ENCODE measurements around the gene SGCA.

SGCA gene

DNA sequence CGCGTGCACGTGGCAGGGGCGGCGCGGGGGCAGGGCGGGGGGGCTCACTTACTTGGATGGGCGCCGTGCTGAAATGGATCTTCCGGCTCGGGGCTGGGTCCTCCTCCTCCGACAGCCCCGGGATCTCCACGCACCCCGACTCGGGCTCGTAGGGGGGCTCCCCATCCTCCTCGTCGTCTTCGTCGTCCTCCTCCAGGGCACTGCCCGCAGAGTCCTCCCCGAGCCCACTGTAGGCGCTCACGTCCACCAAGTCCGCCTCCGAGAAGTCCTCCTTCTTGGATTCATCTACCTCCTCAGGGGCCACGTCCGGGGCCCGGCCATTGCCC lies 16.8 kb upstream of the SGCA start:
- DNase-seq (ENCODE audit: low read depth in 2 of 2) = no peak

DNA sequence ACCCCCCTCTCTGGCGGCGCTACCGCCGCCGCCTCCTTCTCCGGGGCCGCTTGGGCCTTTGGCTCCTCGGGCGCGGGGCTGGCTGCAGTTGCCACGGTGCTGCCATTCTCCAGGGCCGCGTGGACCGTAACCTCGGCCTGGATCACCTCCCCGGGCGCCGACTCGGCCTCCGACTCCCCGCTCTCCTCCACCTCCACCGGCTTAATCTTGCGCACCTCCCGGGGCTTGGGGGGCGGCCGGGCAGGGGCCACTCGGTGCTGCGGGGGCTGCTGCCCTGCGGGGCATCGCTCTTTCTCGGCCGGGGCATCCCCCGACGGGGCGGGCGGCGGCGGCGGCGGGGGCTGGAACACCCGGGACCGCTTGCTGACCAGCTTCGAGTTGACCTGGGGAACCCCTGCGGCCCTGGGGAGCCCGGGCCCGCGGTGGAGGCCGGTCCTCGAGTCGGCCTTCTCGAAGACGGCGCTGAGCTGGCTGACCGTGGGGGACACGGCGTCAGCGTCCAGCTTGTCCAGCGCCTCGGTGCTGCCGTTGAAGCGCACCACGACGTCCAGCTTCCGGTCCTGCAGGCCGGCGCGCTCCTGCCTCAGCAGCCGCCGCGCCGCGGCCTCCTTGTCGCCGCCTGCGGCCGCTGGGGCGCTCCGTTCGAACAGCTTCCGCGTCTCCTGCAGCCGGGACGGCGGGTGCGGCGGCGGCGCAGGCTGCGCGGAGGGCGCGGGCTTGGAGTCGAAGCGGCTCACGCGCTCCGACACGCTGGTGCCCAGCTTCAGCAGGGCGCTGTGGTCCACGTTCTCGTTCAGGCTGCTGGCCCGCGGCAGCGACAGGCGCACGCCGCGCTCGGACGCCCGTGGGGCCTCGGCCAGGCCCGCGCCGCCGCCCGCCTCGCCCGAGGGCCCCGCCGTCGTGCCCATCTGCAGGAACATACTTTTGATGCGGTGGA lies 16.1 kb upstream of the SGCA start:
- peak in 1 of 2 donors; percentile 37 for DNase-seq (ENCODE audit: low read depth in 2 of 2)

DNA sequence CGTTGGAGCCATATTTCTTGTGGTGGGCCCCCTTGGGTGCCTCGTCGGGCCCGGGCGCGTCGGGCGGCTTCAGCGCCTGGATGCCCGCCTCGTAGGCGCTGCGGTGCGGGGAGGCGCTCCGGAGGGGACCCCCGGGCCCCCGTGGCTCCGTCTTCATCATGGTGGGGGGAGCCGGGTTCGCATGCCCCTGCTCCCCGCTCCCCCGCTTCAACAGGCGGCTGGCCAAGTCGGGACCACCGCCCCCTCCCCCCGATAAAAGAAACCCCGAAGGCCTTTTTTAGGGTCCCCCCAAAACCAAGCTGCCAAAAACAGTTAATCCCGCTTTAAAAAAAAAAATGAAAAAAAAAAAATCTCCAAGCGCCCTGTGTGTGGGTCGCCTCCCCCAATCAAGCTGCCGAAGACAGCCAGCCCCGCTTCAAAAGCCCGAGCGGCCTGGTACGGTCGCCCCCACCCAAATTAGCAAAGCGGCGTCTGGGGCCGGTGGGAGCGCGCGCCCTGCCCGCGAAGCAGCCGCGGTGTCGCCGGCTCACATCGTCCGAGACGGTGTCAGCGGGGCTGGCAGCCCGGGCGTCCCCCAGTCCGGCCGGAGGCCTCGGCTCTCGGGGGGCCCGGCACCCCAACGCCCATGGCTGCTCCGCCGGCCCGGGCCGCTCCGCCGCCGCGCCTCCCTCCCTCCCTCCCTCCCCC lies 15.3 kb upstream of the SGCA start, which contains the start of gene PPP1R9B:
Gene PPP1R9B (minus strand): TSS at position 324 of the 687 bp plus-strand sequence. CDS start 164 bp downstream, at position 160.
- DNase-seq (ENCODE audit: low read depth in 2 of 2) = no peak

DNA sequence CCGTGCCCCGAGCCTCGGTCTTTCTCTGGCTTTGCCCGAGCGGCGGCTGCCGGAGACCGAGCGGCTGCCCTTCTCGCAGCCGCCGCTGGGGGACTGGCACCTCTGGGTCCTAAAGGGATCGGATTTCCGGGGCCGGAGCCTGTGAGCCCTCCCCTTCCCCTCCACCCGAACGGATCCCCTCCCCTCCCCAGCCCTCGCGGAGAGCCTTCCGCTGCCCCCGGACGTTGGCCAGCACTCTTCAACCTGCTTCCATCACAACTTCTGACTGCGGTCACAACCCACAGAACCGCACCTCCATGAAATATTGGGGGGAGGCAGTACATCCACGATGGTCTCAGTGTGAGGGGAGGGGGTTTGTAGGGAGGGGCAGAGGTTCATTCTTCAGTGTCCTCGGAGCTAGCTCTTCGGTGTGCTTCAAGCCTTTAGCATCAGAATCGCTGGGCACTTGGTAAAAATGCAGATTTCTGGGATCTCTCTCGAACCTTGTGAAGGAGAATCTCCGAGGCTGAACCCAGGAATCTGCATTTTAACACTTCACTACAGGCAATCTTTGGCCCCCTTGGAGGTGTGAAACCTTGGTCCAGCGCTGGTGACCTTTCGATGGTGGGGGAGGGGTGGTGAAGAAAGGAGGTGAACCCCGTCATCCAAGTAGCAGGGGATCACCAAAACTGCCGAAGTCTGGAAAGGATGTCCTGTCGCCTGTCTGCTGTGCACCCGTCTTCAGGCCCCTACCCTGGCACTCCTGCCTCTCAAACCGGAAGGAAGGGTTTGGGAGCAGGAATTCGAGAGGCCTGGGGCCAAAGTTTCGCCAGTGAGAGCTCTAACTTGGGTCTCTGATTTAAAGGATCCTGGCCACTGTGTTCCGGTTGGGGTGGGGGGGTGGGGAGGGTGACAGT lies 14.5 kb upstream of the SGCA start:
- DNase-seq (ENCODE audit: low read depth in 2 of 2) = peak; percentile 69 to 76

DNA sequence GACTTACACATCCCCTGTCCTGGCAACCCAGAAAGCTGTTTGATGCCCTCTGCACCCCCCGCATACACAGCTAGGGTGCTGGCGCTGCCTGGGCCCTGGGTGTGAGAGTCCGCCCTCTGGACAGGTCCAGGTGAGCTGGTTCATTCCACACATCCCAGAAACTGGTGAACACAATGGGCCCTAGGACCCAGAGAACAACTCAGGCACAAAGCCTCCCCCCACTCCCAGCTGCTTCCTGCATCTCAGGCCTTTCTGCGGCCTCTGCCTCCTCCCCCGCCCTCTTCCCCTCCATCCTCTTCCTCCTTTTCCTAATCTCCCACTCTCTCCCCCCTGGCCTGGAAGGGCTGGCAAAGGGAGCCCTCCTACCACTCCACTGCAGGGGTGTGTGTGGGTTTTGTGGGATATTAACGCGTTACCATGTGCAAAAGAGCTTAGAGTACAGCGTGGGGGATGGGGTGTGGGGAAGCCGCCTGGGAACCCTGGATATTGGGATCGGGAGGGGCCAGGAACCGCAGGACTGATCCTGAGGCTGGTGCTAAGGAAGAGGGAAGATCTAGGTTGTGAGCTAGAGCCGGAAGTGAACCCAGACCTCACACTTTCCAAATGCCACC lies 13.8 kb upstream of the SGCA start:
- no peak for DNase-seq (ENCODE audit: low read depth in 2 of 2)

DNA sequence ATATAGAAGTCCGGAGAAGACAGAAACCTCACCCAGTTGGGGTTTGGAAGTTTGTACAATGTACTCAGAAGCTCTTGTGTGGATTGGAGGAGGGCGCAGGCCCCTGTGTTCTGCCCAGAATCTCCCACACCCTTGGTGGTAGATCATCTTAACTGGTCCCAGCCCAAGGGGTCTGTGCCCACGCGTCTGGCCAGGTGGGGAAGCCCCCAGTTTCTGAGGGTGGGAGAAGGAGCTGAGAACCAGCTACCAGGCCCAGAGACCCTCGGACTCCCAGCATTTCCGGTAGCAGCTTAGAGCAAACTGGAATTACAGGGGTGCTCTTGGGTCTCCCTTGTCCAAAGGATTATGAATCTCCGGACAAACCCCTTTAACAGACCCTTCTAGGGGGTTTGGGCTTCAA lies 13.1 kb upstream of the SGCA start:
- DNase-seq (ENCODE audit: low read depth in 2 of 2) = no peak

DNA sequence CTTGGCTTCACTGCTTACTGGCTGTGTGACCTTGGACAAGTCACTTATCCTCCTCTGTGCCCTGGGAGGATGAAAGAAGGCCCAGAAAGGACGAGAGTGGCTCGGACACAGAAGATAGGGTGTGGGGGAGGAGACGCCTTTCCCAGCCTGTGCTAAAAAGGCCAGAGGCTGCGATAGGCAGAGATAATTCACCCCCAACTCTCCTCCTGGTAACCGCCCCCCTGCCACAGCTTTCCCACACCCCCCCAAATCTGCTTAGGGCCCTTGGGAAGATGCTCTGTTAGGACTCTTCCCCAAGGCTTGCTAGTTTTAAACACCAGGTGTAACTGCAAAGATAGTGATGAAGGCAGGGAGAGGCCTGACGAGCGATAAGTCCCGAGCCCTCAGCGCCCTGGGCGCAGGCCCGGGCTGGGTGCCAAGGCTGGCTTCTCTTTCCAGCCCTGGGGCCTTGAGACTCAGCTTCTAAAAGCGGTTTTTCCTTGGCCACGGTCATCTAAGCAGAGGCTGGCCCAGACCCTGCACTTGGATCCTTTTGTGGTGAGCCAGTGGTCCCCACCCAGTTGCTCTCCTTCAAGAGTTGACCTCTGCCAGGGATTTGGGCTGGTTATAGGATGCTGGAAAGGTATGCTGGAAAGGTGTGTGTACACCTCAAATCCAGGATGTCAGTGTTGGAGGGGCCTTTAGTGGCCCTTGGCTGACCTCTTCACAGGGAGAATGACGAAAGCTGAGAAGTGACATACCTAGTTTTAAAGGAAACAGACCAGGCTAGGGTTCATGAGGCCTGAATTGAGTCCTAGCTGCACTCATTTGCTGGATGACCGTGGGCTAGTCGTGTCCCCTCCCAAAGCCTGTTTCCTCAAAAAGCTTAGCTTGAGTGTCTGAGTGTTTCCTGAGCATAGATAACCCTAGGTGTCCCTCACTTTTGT lies 11.9 kb upstream of the SGCA start:
- no peak for DNase-seq (ENCODE audit: low read depth in 2 of 2)

DNA sequence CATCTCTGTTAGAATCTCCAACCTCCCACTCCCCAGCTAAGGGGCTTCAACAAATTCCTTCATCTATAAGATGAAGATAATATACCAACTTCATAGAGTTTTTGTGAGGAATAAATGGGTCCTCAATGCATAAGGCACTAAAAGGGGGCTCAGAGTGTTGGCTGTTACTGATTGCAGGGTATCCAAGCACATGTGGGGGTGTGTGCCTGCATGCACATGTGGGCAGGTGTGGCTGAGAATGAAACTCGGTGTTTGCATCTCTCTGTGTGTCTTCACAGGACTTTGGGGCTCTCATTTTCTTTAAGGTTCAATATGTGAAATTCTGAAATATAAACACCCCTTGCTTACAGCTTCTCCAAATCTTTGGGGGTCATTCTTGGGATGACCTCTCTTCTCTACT lies 11.2 kb upstream of the SGCA start:
- DNase-seq (ENCODE audit: low read depth in 2 of 2) = no peak

DNA sequence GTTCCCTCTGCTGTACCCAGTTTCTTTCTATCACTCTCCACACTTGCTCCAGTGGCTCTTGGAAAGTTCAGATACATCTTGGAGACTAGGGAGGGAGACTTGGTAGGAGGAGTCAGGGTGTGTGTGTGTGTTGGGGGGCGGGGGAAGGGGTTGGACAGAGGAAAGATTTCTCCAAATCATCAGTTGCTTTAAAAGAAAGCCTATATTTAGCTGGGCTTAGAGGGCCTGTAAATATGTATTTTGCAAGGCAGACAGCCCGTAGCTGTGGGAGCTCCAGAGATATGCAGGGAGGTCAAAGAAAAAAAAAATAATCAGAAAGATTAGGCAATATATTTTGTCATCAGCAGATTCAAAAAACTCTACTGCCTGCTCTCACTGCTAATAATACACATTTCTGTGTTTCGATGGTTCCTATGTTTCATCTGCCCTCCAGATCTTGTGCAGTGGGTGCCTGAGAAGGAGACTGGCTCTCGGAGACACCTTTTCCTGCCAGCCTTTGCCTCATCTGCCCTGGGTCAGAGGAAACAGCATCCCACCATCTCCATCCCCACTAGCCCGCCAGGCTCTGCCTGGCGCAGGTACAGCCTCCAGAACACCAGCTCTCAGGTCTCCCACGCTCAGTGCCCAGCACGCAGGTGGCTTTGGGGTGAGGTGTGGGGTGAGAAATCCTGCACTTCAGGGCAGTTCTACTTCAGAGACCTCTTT lies 10.5 kb upstream of the SGCA start:
- DNase-seq (ENCODE audit: low read depth in 2 of 2) = no peak

DNA sequence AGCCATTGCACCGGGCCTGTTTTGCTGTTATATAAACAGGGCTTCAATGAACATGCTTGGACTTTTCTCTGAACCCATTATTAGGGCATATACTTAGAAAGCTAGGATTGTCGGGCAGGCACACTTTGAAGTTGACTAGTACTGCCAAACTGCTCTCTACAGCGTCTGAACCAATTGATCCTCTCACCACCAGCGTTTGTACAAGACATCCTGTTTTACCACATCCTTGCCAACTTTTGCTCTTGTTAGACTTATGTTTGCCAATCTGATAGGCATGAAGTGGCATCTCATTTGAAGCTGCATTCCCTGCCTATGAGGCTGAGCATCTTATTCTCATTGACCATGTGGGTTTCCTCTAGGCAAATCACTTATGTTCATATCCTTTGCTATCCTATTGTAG lies 7.9 kb upstream of the SGCA start:
- DNase-seq (ENCODE audit: low read depth in 2 of 2) = no peak

DNA sequence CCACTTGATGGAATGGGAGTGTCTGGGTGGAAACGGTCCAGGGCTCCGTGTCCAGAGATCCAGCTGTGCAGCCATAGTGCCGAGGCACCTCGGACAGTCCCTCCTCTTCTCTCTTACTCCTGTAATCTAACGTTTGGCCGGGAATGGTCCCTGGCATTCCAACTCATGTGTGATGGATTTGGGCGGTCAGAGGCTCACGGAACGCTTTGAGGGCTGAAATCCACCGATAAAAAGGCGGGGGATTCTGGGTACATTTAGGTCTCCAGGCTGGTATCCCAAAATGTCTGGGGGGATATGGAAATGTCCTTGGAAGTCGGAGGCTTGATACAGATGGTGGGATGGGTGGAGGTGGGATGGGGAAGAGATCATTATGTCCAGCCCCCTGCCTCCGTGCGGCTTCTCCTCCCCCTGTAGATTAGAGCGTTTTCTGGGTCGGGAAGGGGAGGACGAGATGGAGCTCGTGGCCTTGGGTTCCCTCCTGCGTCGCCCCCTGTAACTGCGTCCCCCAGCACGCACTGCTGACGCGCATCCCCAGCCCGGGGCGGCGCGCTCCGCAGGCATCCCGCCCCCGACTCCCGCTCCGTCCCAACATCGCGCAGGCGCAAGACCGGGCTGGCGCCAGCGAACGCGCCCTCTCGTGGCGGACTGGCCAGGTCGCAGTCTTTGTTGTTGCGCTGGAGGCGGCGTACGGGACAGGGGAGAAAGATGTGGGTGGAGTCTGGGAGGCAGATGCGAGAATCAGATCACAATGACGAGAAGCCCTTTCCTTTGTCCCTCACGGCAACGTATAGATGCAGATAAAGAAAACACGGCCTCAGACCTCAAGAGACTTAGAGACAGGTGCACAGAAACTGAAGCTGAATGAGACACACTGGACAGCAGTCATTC lies 4.5 kb upstream of the SGCA start:
- DNase-seq (ENCODE audit: low read depth in 2 of 2) = peak; percentile 90 to 91

DNA sequence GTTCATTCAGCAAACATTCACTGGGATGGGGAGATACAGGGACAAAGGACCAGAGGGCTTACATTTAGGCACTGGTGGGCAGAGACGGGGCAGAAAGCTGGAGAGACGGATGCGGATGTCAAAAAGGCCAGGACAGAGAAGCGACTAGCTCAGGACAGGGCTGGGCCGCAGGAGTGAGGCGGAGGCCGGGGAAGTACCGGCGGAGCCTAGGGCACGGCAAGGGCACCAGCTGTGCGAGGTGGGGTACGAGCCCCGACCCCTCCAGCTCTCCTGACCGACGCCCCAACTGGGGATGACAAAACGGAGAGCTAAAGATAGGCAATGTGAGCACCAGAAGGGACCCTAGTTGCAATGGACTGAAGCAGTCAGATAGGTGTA lies 3.9 kb upstream of the SGCA start:
- DNase-seq (ENCODE audit: low read depth in 2 of 2) = no peak

DNA sequence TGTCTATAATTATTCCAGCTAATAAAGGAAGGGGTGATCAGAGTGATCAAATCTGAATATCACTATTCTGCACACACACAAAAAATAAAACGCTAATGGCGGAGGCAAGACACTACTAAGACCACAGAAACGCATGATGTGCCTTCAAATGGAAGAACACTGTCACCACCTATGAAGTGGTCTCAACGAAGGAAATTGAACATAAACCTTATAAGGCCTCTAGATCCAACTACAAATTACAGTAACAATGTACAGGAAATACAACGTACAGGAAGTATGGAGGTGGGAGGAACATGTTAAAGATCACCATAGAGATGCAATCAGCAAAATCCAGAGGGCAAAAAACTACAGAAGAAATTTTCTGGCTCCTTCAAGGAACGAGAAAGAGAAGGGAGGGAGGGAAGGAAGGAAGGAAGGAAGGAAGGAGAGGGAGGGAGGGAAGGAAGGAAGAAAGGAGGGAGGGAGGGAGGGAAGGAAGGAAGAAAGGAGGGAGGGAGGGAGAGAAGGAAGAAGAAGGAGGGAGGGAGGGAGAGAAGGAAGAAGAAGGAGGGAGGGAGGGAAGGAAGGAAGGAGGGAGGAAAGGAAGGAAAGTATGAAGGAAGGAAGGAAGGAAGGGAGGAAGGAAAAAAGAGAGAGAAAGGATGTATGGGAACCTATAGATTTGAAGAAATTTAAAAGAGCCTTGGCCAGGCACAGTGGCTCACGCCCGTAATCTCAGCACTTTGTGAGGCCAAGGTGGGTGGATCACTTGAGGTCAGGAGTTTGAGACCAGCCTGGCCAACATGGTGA lies 3.1 kb upstream of the SGCA start:
- no peak for DNase-seq (ENCODE audit: low read depth in 2 of 2)

DNA sequence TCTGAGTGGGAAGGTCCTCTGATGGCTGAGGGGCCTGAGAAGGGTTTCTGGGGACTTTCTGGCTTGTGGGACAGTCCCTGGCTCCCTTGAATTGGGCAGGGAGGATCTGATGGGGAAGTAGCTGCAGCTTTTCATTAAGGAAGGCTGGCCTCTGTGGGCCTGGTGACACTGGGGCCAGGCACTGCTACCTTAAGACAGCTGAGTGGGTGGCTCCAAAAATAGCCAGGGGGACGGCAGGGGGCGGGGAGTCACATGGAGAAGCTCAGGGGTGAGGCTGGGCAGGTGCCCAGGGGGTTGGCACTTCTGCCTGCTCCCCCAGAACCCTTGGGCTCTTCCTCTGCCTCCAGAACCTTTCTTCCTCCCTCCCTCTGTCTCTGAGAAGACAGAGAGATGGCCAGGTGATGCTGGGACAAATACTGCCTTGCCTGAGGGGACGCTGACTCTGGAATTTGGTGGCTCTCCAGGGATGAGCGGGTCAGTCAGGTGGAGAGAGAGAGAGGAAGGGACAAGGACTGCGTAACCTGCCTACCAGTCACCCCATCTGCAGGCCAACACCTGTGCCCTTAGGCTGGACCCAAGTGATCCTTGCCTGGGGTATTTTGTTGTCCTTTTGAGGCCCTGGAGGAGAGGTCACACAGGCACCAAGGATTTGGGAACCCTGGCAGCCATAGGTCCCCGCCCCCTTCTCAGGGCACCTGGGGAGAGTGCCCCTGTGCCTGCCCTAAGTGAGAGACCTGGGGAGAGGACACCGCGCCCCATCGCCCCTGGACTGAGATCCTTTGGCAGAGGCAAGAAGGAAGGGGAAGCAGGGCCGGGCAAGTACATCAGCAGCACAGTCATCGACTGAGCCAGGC lies 1.7 kb upstream of the SGCA start:
- no peak for DNase-seq (ENCODE audit: low read depth in 2 of 2)

DNA sequence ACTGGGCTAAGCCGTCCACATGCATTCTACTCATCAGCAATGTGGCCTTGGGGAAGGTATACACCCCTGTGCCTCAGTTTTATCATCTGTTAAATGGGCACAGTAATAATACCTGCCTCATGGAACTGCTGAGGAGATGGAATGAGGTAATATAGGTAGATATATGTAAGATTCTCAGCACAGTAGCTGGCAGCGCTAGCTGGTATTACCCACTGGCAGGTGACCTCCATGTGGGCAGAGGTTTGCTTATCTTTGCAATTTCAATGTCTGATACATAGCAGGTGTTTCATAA lies 1.2 kb upstream of the SGCA start:
- DNase-seq (ENCODE audit: low read depth in 2 of 2) = no peak

DNA sequence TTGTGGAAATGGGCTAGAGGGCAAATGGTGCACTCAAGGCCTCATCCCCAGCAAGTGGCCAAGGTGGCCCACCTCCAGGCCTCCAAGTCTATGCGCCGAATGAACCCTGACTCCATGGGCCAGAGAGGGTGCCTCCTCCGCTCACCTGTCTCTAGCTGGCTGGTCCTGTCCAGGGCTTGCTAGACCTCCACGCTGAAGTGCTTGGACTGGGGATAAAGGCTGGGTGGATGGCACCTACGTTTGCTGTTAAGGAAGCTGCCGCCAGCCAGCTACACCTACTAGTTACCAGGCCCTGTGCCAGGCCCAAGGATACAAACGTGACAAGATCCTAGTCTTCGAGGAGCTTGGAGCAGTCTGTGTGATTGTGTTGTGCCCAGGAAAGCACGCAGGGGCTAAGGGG lies 739 bp upstream of the SGCA start:
- DNase-seq (ENCODE audit: low read depth in 2 of 2) = no peak

DNA sequence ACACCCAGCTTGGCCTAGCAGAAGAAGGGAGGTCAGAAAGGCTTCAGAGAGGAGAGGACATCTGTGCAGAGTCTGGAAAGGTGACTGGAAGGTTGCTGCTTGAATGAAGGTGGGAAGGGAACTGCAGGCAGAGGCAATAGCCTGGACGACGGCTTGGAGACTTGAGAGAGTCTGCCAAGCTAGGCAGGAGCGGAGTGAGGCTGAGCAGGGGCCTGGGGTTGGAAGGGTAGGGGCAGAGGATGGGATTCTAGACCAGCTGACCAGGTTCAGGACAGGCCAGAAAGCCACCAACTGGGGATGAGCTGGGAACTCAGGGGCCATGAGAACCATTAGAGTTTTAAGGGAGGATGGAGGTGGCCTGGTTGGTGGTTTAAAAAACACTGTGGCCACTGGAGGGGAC lies 339 bp upstream of the SGCA start:
- no peak for DNase-seq (ENCODE audit: low read depth in 2 of 2)
